Mesendoderm (in vitro differentiated cells): ENCODE results near the gene CPD.

Source experiments
- DNase-seq: peaks from one replicate; pipeline ENCODE4 v3.0.0; 2013
- H2AK5ac ChIP-seq: 2 replicates; pipeline ENCODE4 v1.6.1; 2013; ENCODE audit warnings: low read length, inconsistent platforms
- H2BK120ac ChIP-seq: 2 replicates; pipeline ENCODE4 v1.6.1; 2013; ENCODE audit warnings: low read depth, mild to moderate bottlenecking, low read length, moderate library complexity, mixed read lengths
- H2BK15ac ChIP-seq: replicated peaks from 2 replicates; pipeline ENCODE4 v1.6.1; 2013; ENCODE audit warnings: low read depth, mild to moderate bottlenecking, moderate library complexity
- H2BK5ac ChIP-seq: 2 replicates; pipeline ENCODE4 v1.6.1; 2013; ENCODE audit warnings: low read length, inconsistent platforms
- H3K18ac ChIP-seq: 2 replicates; pipeline ENCODE4 v1.6.1; 2013; ENCODE audit warnings: mild to moderate bottlenecking, low read length, mixed read lengths
- H3K23ac ChIP-seq: one replicate; pipeline ENCODE4 v1.6.1; 2013; ENCODE audit warnings: low read length
- H3K27ac ChIP-seq: 2 replicates; pipeline ENCODE4 v1.5.1; 2013; ENCODE audit warnings: low read depth, mild to moderate bottlenecking, inconsistent platforms, low read length, moderate library complexity
- H3K27me3 ChIP-seq: 2 replicates; pipeline ENCODE4 v1.6.1; 2013; ENCODE audit warnings: low read length, control low read depth, mild to moderate bottlenecking, inconsistent platforms; ENCODE audit not compliant: insufficient read depth, poor library complexity
- H3K36me3 ChIP-seq: 2 replicates; pipeline ENCODE4 v1.6.1; 2013; ENCODE audit warnings: low read length, inconsistent platforms; ENCODE audit not compliant: control insufficient read depth, insufficient read depth
- H3K4ac ChIP-seq: one replicate; pipeline ENCODE4 v1.6.1; 2013; ENCODE audit warnings: low read depth, mild to moderate bottlenecking, low read length, moderate library complexity
- H3K4me1 ChIP-seq: 2 replicates; pipeline ENCODE4 v1.6.1; 2013; ENCODE audit warnings: low read depth, low read length, inconsistent platforms; ENCODE audit not compliant: control insufficient read depth
- H3K4me2 ChIP-seq: 2 replicates; pipeline ENCODE4 v1.6.1; 2013; ENCODE audit warnings: low read length
- H3K4me3 ChIP-seq: 2 replicates; pipeline ENCODE4 v1.5.1; 2013; ENCODE audit warnings: mild to moderate bottlenecking, low read length
- H3K56ac ChIP-seq: one replicate; pipeline ENCODE4 v1.6.1; 2013; ENCODE audit warnings: low read length
- H3K79me1 ChIP-seq: 2 replicates; pipeline ENCODE4 v1.6.1; 2013; ENCODE audit warnings: low read length, inconsistent platforms
- H3K79me2 ChIP-seq: 2 replicates; pipeline ENCODE4 v1.6.1; 2013; ENCODE audit warnings: mild to moderate bottlenecking, low read length; ENCODE audit not compliant: control insufficient read depth, insufficient read depth
- H3K9ac ChIP-seq: 2 replicates; pipeline ENCODE4 v1.6.1; 2013; ENCODE audit warnings: low read length, inconsistent platforms
- H4K5ac ChIP-seq: one replicate; pipeline ENCODE4 v1.6.1; 2013; ENCODE audit warnings: low read length
- H4K8ac ChIP-seq: one replicate; pipeline ENCODE4 v1.6.1; 2013; ENCODE audit warnings: low read depth, mild to moderate bottlenecking, control low read depth, low read length, moderate library complexity
- WGBS: extraction: QIAGEN DNeasy Blood & Tissue Kit; methylation state at CpG from one replicate; pipeline ENCODE4 v1.1.7; 2013; ENCODE audit warnings: low lambda C conversion rate, missing lambda C conversion rate; ENCODE audit not compliant: insufficient coverage; ENCODE audit errors: extremely low coverage; 5-methylcytosine and 5-hydroxymethylcytosine counted together

Gene CPD

GRCh38 chr17:30377574-30378240 is 1.0 kb upstream of the CPD start:
- Histone ChIP-seq H2BK15ac (no peak overlapping the region), H3K56ac (peak overlapping the region; percentile 89), H3K79me1 (peaks cover 1% of the 10 kb centered on the region), H3K4ac (no peak overlapping the region), H3K79me2 (peaks cover 4% of the 10 kb centered on the region), H3K4me3 (no peak overlapping the region), H3K23ac (no peak overlapping the region), H2BK5ac (no peak overlapping the region), H3K36me3 (no peaks in the 10 kb centered on the region), H2AK5ac (no peak overlapping the region), H2BK120ac (no peak overlapping the region), H3K4me2 (peak overlapping the region; percentile 75), H4K8ac (no peak overlapping the region), H3K9ac (peak overlapping the region; percentile 74), H4K5ac (no peak overlapping the region), H3K18ac (no peak overlapping the region), H3K27me3 (no peaks in the 10 kb centered on the region), H3K27ac (no peak overlapping the region), H3K4me1 (peaks cover 9% of the 10 kb centered on the region)
- WGBS, result 100% methylated on average over 4 of the region's 11 CpGs
- DNase-seq, result no peak

- H4K5ac ChIP-seq, result no peak overlapping the region
- H3K4ac ChIP-seq, result no peak overlapping the region
- no peak overlapping the region for H2BK5ac ChIP-seq
- H3K27ac ChIP-seq, result peak overlapping the region; percentile 13
- no CpG with 5 or more reads among the region's 31 CpGs for WGBS
- no peak overlapping the region for H3K23ac ChIP-seq
- peak overlapping the region; percentile 50 for H3K4me3 ChIP-seq
- DNase-seq, result peak; percentile 45
- H3K56ac ChIP-seq, result peak overlapping the region; percentile 89
- peaks cover 1% of the 10 kb centered on the region for H3K79me1 ChIP-seq
- peak overlapping the region; percentile 32 for H3K18ac ChIP-seq
- H2AK5ac ChIP-seq, result no peak overlapping the region
- no peaks in the 10 kb centered on the region for H3K27me3 ChIP-seq
- peaks cover 9% of the 10 kb centered on the region for H3K4me1 ChIP-seq
- no peaks in the 10 kb centered on the region for H3K36me3 ChIP-seq
- H3K4me2 ChIP-seq, result peak overlapping the region; percentile 75
- H2BK120ac ChIP-seq, result no peak overlapping the region
- H4K8ac ChIP-seq, result no peak overlapping the region
- peaks cover 4% of the 10 kb centered on the region for H3K79me2 ChIP-seq
- no peak overlapping the region for H2BK15ac ChIP-seq
- H3K9ac ChIP-seq, result peak overlapping the region; percentile 74
Observed at GRCh38 chr17:30378241-30378824, 394 bp upstream of the CPD start.

GRCh38 chr17:30379303-30379902 is 676 bp downstream of the CPD start:
- H3K4me1 ChIP-seq, result peaks cover 9% of the 10 kb centered on the region
- H3K4ac ChIP-seq, result no peak overlapping the region
- H2BK15ac ChIP-seq, result no peak overlapping the region
- no CpG with 5 or more reads among the region's 68 CpGs for WGBS
- no peak overlapping the region for H4K8ac ChIP-seq
- no peak overlapping the region for H4K5ac ChIP-seq
- peaks cover 1% of the 10 kb centered on the region for H3K79me1 ChIP-seq
- no peak overlapping the region for H2BK5ac ChIP-seq
- peak; percentile 30 for DNase-seq
- no peak overlapping the region for H2BK120ac ChIP-seq
- H3K79me2 ChIP-seq, result peaks cover 4% of the 10 kb centered on the region
- H3K18ac ChIP-seq, result peak overlapping the region; percentile 69
- peak overlapping the region; percentile 89 for H3K56ac ChIP-seq
- H3K4me3 ChIP-seq, result peak overlapping the region; percentile 72
- peak overlapping the region; percentile 26 for H3K23ac ChIP-seq
- H3K9ac ChIP-seq, result peak overlapping the region; percentile 83
- H3K27ac ChIP-seq, result peak overlapping the region; percentile 74
- H3K36me3 ChIP-seq, result no peaks in the 10 kb centered on the region
- no peak overlapping the region for H2AK5ac ChIP-seq
- H3K4me2 ChIP-seq, result peak overlapping the region; percentile 50
- no peaks in the 10 kb centered on the region for H3K27me3 ChIP-seq

GRCh38 chr17:30379903-30380381 is 1.2 kb downstream of the CPD start:
- H3K36me3 ChIP-seq, result no peaks in the 10 kb centered on the region
- no peak overlapping the region for H2AK5ac ChIP-seq
- DNase-seq, result no peak
- peak overlapping the region; percentile 43 for H3K4me2 ChIP-seq
- H4K8ac ChIP-seq, result no peak overlapping the region
- H3K4ac ChIP-seq, result no peak overlapping the region
- peaks cover 4% of the 10 kb centered on the region for H3K79me2 ChIP-seq
- peaks cover 9% of the 10 kb centered on the region for H3K4me1 ChIP-seq
- peak overlapping the region; percentile 72 for H3K4me3 ChIP-seq
- no CpG with 5 or more reads among the region's 5 CpGs for WGBS
- peaks cover 1% of the 10 kb centered on the region for H3K79me1 ChIP-seq
- H4K5ac ChIP-seq, result no peak overlapping the region
- no peaks in the 10 kb centered on the region for H3K27me3 ChIP-seq
- H3K23ac ChIP-seq, result no peak overlapping the region
- H2BK120ac ChIP-seq, result no peak overlapping the region
- H3K9ac ChIP-seq, result peak overlapping the region; percentile 83
- no peak overlapping the region for H2BK5ac ChIP-seq
- peak overlapping the region; percentile 82 for H3K56ac ChIP-seq
- H2BK15ac ChIP-seq, result no peak overlapping the region
- no peak overlapping the region for H3K18ac ChIP-seq
- no peak overlapping the region for H3K27ac ChIP-seq

GRCh38 chr17:30380643-30381339 is 2.1 kb downstream of the CPD start:
- no peak overlapping the region for H2AK5ac ChIP-seq
- peaks cover 1% of the 10 kb centered on the region for H3K79me1 ChIP-seq
- H3K4me3 ChIP-seq, result no peak overlapping the region
- no peak overlapping the region for H3K23ac ChIP-seq
- H3K4ac ChIP-seq, result no peak overlapping the region
- no peak for DNase-seq
- no peak overlapping the region for H3K27ac ChIP-seq
- no peaks in the 10 kb centered on the region for H3K27me3 ChIP-seq
- no peak overlapping the region for H3K18ac ChIP-seq
- H3K9ac ChIP-seq, result peak overlapping the region; percentile 38
- H3K36me3 ChIP-seq, result no peaks in the 10 kb centered on the region
- H2BK5ac ChIP-seq, result no peak overlapping the region
- peak overlapping the region; percentile 33 for H3K4me2 ChIP-seq
- H4K5ac ChIP-seq, result no peak overlapping the region
- no peak overlapping the region for H4K8ac ChIP-seq
- H2BK15ac ChIP-seq, result no peak overlapping the region
- peaks cover 4% of the 10 kb centered on the region for H3K79me2 ChIP-seq
- no CpG with 5 or more reads among the region's 7 CpGs for WGBS
- H3K4me1 ChIP-seq, result peaks cover 9% of the 10 kb centered on the region
- H3K56ac ChIP-seq, result no peak overlapping the region
- H2BK120ac ChIP-seq, result no peak overlapping the region
